ENCODE measurements around the gene MNAT1. TPM values are rescaled to one million over a fixed set of nuclear protein-coding genes. Genes with fewer than 3 reads are reported as not detected.
A peak's percentile ranks its signal among the peaks of the same experiment; 100 is the strongest.

Gene MNAT1
- 57.2 TPM for polyA plus RNA-seq (2012; ENCODE audit: missing spikeins)

- FAIRE-seq (peak; percentile 86), DNase-seq (ENCODE audit: insufficient read length) (no peak)
- peak; percentile 86 for TF ChIP-seq POLR2A (IDR thresholded peaks at IDR 0.05; ENCODE audit: low read depth, low read length)
- TF ChIP-seq TAF1 (IDR thresholded peaks at IDR 0.05; ENCODE audit: borderline replicate concordance, low read depth, low read length) = peak; percentile 99
- TF ChIP-seq POLR2AphosphoS5 (IDR thresholded peaks at IDR 0.05; ENCODE audit: low read depth, low read length) = peak; percentile 86
These were observed at the start of gene MNAT1 for GRCh38 chr14:60734465-60735242. Gene MNAT1 (plus strand): TSS chr14:60734761. CDS start chr14:60734863, 102 bp downstream.

- no peak for DNase-seq (ENCODE audit: insufficient read length)
These were observed 47.7 kb upstream of the MNAT1 start for GRCh38 chr14:60686865-60687264.

GRCh38 chr14:60691383-60692113 lies 43.0 kb upstream of the MNAT1 start:
- DNase-seq (ENCODE audit: insufficient read length) = no peak
- FAIRE-seq = no peak
- no peak for TF ChIP-seq TAF1 (IDR thresholded peaks at IDR 0.05; ENCODE audit: borderline replicate concordance, low read depth, low read length)
- no peak for TF ChIP-seq POLR2AphosphoS5 (IDR thresholded peaks at IDR 0.05; ENCODE audit: low read depth, low read length)
- TF ChIP-seq POLR2A (IDR thresholded peaks at IDR 0.05; ENCODE audit: low read depth, low read length) = no peak

More at GRCh38 chr14:60686865-60687264, 47.7 kb upstream of the MNAT1 start:
- FAIRE-seq = no peak
- no peak for TF ChIP-seq POLR2AphosphoS5 (IDR thresholded peaks at IDR 0.05; ENCODE audit: low read depth, low read length)
- no peak for TF ChIP-seq TAF1 (IDR thresholded peaks at IDR 0.05; ENCODE audit: borderline replicate concordance, low read depth, low read length)
- no peak for TF ChIP-seq POLR2A (IDR thresholded peaks at IDR 0.05; ENCODE audit: low read depth, low read length)

- no peak for TF ChIP-seq POLR2AphosphoS5 (IDR thresholded peaks at IDR 0.05; ENCODE audit: low read depth, low read length)
- no peak for TF ChIP-seq POLR2A (IDR thresholded peaks at IDR 0.05; ENCODE audit: low read depth, low read length)
- no peak for TF ChIP-seq TAF1 (IDR thresholded peaks at IDR 0.05; ENCODE audit: borderline replicate concordance, low read depth, low read length)
- DNase-seq (ENCODE audit: insufficient read length) (no peak), FAIRE-seq (no peak)
These were observed 39.2 kb upstream of the MNAT1 start for GRCh38 chr14:60695327-60695726.

- FAIRE-seq = no peak
- no peak for TF ChIP-seq POLR2A (IDR thresholded peaks at IDR 0.05; ENCODE audit: low read depth, low read length)
- TF ChIP-seq POLR2AphosphoS5 (IDR thresholded peaks at IDR 0.05; ENCODE audit: low read depth, low read length) = no peak
- TF ChIP-seq TAF1 (IDR thresholded peaks at IDR 0.05; ENCODE audit: borderline replicate concordance, low read depth, low read length) = no peak
- DNase-seq (ENCODE audit: insufficient read length) = no peak
These were observed 34.0 kb upstream of the MNAT1 start for GRCh38 chr14:60700598-60700997.

GRCh38 chr14:60705100-60705499 lies 29.5 kb upstream of the MNAT1 start:
- TF ChIP-seq POLR2A (IDR thresholded peaks at IDR 0.05; ENCODE audit: low read depth, low read length) (no peak), POLR2AphosphoS5 (IDR thresholded peaks at IDR 0.05; ENCODE audit: low read depth, low read length) (no peak), TAF1 (IDR thresholded peaks at IDR 0.05; ENCODE audit: borderline replicate concordance, low read depth, low read length) (no peak)
- FAIRE-seq (no peak), DNase-seq (ENCODE audit: insufficient read length) (no peak)

- DNase-seq (ENCODE audit: insufficient read length) (no peak), FAIRE-seq (no peak)
- TF ChIP-seq POLR2AphosphoS5 (IDR thresholded peaks at IDR 0.05; ENCODE audit: low read depth, low read length) = no peak
- no peak for TF ChIP-seq POLR2A (IDR thresholded peaks at IDR 0.05; ENCODE audit: low read depth, low read length)
- no peak for TF ChIP-seq TAF1 (IDR thresholded peaks at IDR 0.05; ENCODE audit: borderline replicate concordance, low read depth, low read length)
These were observed 26.7 kb upstream of the MNAT1 start for GRCh38 chr14:60707858-60708257.

- TF ChIP-seq POLR2A (IDR thresholded peaks at IDR 0.05; ENCODE audit: low read depth, low read length) = no peak
- no peak for TF ChIP-seq POLR2AphosphoS5 (IDR thresholded peaks at IDR 0.05; ENCODE audit: low read depth, low read length)
- TF ChIP-seq TAF1 (IDR thresholded peaks at IDR 0.05; ENCODE audit: borderline replicate concordance, low read depth, low read length) = no peak
- no peak for FAIRE-seq
- DNase-seq (ENCODE audit: insufficient read length) = no peak
These were observed 24.1 kb upstream of the MNAT1 start for GRCh38 chr14:60710494-60710893.

- no peak for FAIRE-seq
- TF ChIP-seq POLR2AphosphoS5 (IDR thresholded peaks at IDR 0.05; ENCODE audit: low read depth, low read length) (no peak), POLR2A (IDR thresholded peaks at IDR 0.05; ENCODE audit: low read depth, low read length) (no peak), TAF1 (IDR thresholded peaks at IDR 0.05; ENCODE audit: borderline replicate concordance, low read depth, low read length) (no peak)
These were observed 21.0 kb upstream of the MNAT1 start for GRCh38 chr14:60713513-60713912.

GRCh38 chr14:60720391-60720790 lies 14.2 kb upstream of the MNAT1 start:
- TF ChIP-seq POLR2AphosphoS5 (IDR thresholded peaks at IDR 0.05; ENCODE audit: low read depth, low read length) (no peak), POLR2A (IDR thresholded peaks at IDR 0.05; ENCODE audit: low read depth, low read length) (no peak), TAF1 (IDR thresholded peaks at IDR 0.05; ENCODE audit: borderline replicate concordance, low read depth, low read length) (no peak)
- FAIRE-seq (no peak), DNase-seq (ENCODE audit: insufficient read length) (no peak)

More at GRCh38 chr14:60713513-60713912, 21.0 kb upstream of the MNAT1 start:
- no peak for DNase-seq (ENCODE audit: insufficient read length)

GRCh38 chr14:60720962-60721325 lies 13.6 kb upstream of the MNAT1 start:
- no peak for FAIRE-seq
- TF ChIP-seq POLR2A (IDR thresholded peaks at IDR 0.05; ENCODE audit: low read depth, low read length) = no peak
- no peak for TF ChIP-seq POLR2AphosphoS5 (IDR thresholded peaks at IDR 0.05; ENCODE audit: low read depth, low read length)
- TF ChIP-seq TAF1 (IDR thresholded peaks at IDR 0.05; ENCODE audit: borderline replicate concordance, low read depth, low read length) = no peak

More at GRCh38 chr14:60720962-60721325, 13.6 kb upstream of the MNAT1 start:
- DNase-seq (ENCODE audit: insufficient read length) = no peak
